Measurements from ENCODE around the gene CDK13. TPM values are rescaled to one million over a fixed set of nuclear protein-coding genes. Genes with fewer than 3 reads are reported as not detected.
"Not testable (repeated sequence)": the region's sequence is repeated elsewhere in the genome, so short reads cannot be mapped to it uniquely, and the experiment has no call there.

The CDK13 gene
- total and polyA plus RNA-seq, 3 experiments from 2014 or later, result 43.2 to 45.8 (median 43.9) TPM

GRCh38 chr7:40133561-40134427 lies 183.7 kb downstream of the CDK13 start:
- Mint-ChIP-seq H3K27ac (peak overlapping the region; percentile 88 to 99 (median 92)), H3K36me3 (peaks cover 0 to 13% (median 0%) of the 10 kb centered on the region in 3 donors), H3K27me3 (peaks cover 0 to 1% of the 10 kb centered on the region in 2 donors), H3K4me1 (peaks cover 30 to 59% (median 49%) of the 10 kb centered on the region in 3 donors), H3K9me3 (no peaks in the 10 kb centered on the region), H3K4me3 (peak overlapping the region; percentile 96 to 99 (median 98))
- peak overlapping the region; percentile 84 for H3K4me3 ChIP-seq (ENCODE audit: low read length)
- POLR2A ChIA-PET, result interaction anchor here (0.6 to 1.8 kb wide), 5 partner anchors 21 to 1916 kb away, joined by 3 to 14 read pairs (median 4); partner anchors contain the start of gene CDK13
- CTCF ChIA-PET, result interaction anchor here (1.0 to 2.9 kb wide), 14 partner anchors 10 to 554 kb away, joined by 3 to 13 read pairs (median 4); partner anchors contain the start of gene CDK13
- no peaks in the 10 kb centered on the region for H3K36me3 ChIP-seq (ENCODE audit: insufficient read depth, low read length)
- H3K9me3 ChIP-seq (ENCODE audit: low read length), result no peaks in the 10 kb centered on the region
- H3K27me3 ChIP-seq (ENCODE audit: insufficient read depth, low read length, poor library complexity, severe bottlenecking), result no peaks in the 10 kb centered on the region
- peaks cover 37% of the 10 kb centered on the region for H3K4me1 ChIP-seq (ENCODE audit: insufficient read depth, low read length)
- no peak for DNase-seq
- H3K27ac ChIP-seq (ENCODE audit: low read depth, low read length), result peak overlapping the region; percentile 96

- peaks cover 37% of the 10 kb centered on the region for H3K4me1 ChIP-seq (ENCODE audit: insufficient read depth, low read length)
- peaks cover 27 to 50% (median 41%) of the 10 kb centered on the region in 3 donors for H3K4me1 Mint-ChIP-seq
- POLR2A ChIA-PET, result interaction anchor here (0.6 to 1.8 kb wide), 5 partner anchors 17 to 238 kb away, joined by 3 to 14 read pairs (median 4); partner anchors contain the start of gene CDK13
- H3K36me3 ChIP-seq (ENCODE audit: insufficient read depth, low read length), result no peaks in the 10 kb centered on the region
- H3K9me3 ChIP-seq (ENCODE audit: low read length), result no peaks in the 10 kb centered on the region
- H3K36me3 Mint-ChIP-seq, result peaks cover 0 to 11% (median 0%) of the 10 kb centered on the region in 3 donors
- H3K9me3 Mint-ChIP-seq, result no peaks in the 10 kb centered on the region
- H3K27ac ChIP-seq (ENCODE audit: low read depth, low read length), result peak within 1 kb of the TSS; percentile 96
- peaks cover 0 to 2% of the 10 kb centered on the region in 2 donors for H3K27me3 Mint-ChIP-seq
- peak within 1 kb of the TSS; percentile 88 to 99 (median 98) for H3K27ac Mint-ChIP-seq
- DNase-seq, result peak; percentile 78 to 92 (median 88)
- H3K4me3 ChIP-seq (ENCODE audit: low read length), result peak within 1 kb of the TSS; percentile 84
- CTCF ChIA-PET, result interaction anchor here (0.8 to 2.9 kb wide), 15 partner anchors 9 to 555 kb away, joined by 3 to 13 read pairs (median 3); partner anchors contain the start of gene CDK13
- H3K27me3 ChIP-seq (ENCODE audit: insufficient read depth, low read length, poor library complexity, severe bottlenecking), result no peaks in the 10 kb centered on the region
- peak within 1 kb of the TSS; percentile 96 to 99 (median 98) for H3K4me3 Mint-ChIP-seq
These were observed 184.6 kb downstream of the CDK13 start, which contains the start of the genes MPLKIP and SUGCT for GRCh38 chr7:40134428-40135316. Gene MPLKIP, minus strand, starts transcription at chr7:40134622. Its CDS starts 55 bp downstream, at chr7:40134567. Gene SUGCT, plus strand, starts transcription at chr7:40135005.

DNA sequence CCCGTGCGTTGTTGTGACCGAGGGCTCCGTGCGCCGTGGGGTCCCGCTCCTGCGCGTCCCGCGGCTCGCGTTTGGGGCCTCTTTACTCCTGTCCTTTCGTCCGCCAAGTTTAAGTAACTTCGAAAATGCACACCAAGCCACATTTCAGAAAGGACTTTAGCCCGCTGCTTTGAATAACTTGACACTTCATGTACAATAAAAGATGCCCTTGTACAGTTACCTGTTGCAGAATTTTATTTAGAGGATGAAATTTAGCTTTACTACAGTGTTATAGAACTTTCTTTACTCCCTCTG lies 185.2 kb downstream of the CDK13 start:
- ChIA-PET POLR2A (interaction anchor here (0.6 to 1.8 kb wide), 4 partner anchors 17 to 239 kb away, joined by 3 to 14 read pairs (median 6); partner anchors contain the start of gene CDK13), CTCF (interaction anchor here (0.8 to 2.9 kb wide), 11 partner anchors 8 to 556 kb away, joined by 3 to 13 read pairs (median 3); partner anchors contain the start of gene CDK13)
- H3K27me3 Mint-ChIP-seq, result peaks cover 0 to 2% of the 10 kb centered on the region in 2 donors
- Histone ChIP-seq H3K4me3 (ENCODE audit: low read length) (peak overlapping the region; percentile 84), H3K36me3 (ENCODE audit: insufficient read depth, low read length) (no peaks in the 10 kb centered on the region), H3K27ac (ENCODE audit: low read depth, low read length) (no peak overlapping the region), H3K4me1 (ENCODE audit: insufficient read depth, low read length) (peaks cover 37% of the 10 kb centered on the region), H3K27me3 (ENCODE audit: insufficient read depth, low read length, poor library complexity, severe bottlenecking) (no peaks in the 10 kb centered on the region), H3K9me3 (ENCODE audit: low read length) (no peaks in the 10 kb centered on the region)
- no peak for DNase-seq
- peak overlapping the region; percentile 71 to 99 (median 97) for H3K4me3 Mint-ChIP-seq
- H3K4me1 Mint-ChIP-seq, result peaks cover 26 to 46% (median 35%) of the 10 kb centered on the region in 3 donors
- H3K9me3 Mint-ChIP-seq, result no peaks in the 10 kb centered on the region
- H3K27ac Mint-ChIP-seq, result peak overlapping the region in 7 of 8 donors; percentile 10 to 88 (median 38)
- H3K36me3 Mint-ChIP-seq, result peaks cover 0 to 10% (median 0%) of the 10 kb centered on the region in 3 donors

GRCh38 chr7:40137563-40137962 lies 187.5 kb downstream of the CDK13 start:
- H3K9me3 ChIP-seq (ENCODE audit: low read length), result no peaks in the 10 kb centered on the region
- no peak for DNase-seq
- no peaks in the 10 kb centered on the region for H3K36me3 ChIP-seq (ENCODE audit: insufficient read depth, low read length)
- H3K4me3 Mint-ChIP-seq, result peak overlapping the region in 1 of 7 donors; percentile 62
- no peak overlapping the region for H3K4me3 ChIP-seq (ENCODE audit: low read length)
- H3K27ac ChIP-seq (ENCODE audit: low read depth, low read length), result no peak overlapping the region
- peaks cover 5 to 7% of the 10 kb centered on the region in 2 donors for H3K27me3 Mint-ChIP-seq
- CTCF ChIA-PET, result no interaction called here
- no peaks in the 10 kb centered on the region for H3K9me3 Mint-ChIP-seq
- peaks cover 11 to 23% (median 15%) of the 10 kb centered on the region in 3 donors for H3K4me1 Mint-ChIP-seq
- POLR2A ChIA-PET, result no interaction called here
- H3K36me3 Mint-ChIP-seq, result peaks cover 0 to 7% (median 0%) of the 10 kb centered on the region in 3 donors
- peak overlapping the region in 1 of 8 donors; percentile 86 for H3K27ac Mint-ChIP-seq
- H3K4me1 ChIP-seq (ENCODE audit: insufficient read depth, low read length), result peaks cover 17% of the 10 kb centered on the region
- H3K27me3 ChIP-seq (ENCODE audit: insufficient read depth, low read length, poor library complexity, severe bottlenecking), result no peaks in the 10 kb centered on the region

GRCh38 chr7:40138973-40139372 lies 188.9 kb downstream of the CDK13 start:
- H3K4me3 Mint-ChIP-seq, result no peak overlapping the region
- Histone ChIP-seq H3K36me3 (ENCODE audit: insufficient read depth, low read length) (no peaks in the 10 kb centered on the region), H3K27me3 (ENCODE audit: insufficient read depth, low read length, poor library complexity, severe bottlenecking) (no peaks in the 10 kb centered on the region), H3K4me3 (ENCODE audit: low read length) (no peak overlapping the region), H3K4me1 (ENCODE audit: insufficient read depth, low read length) (peaks cover 5% of the 10 kb centered on the region), H3K9me3 (ENCODE audit: low read length) (no peaks in the 10 kb centered on the region), H3K27ac (ENCODE audit: low read depth, low read length) (no peak overlapping the region)
- ChIA-PET POLR2A (no interaction called here), CTCF (no interaction called here)
- DNase-seq, result no peak
- H3K27me3 Mint-ChIP-seq, result peaks cover 9 to 11% of the 10 kb centered on the region in 2 donors
- peak overlapping the region in 1 of 8 donors; percentile 71 for H3K27ac Mint-ChIP-seq
- H3K36me3 Mint-ChIP-seq, result peaks cover 0 to 3% (median 0%) of the 10 kb centered on the region in 3 donors
- H3K4me1 Mint-ChIP-seq, result peaks cover 0 to 9% (median under 1%) of the 10 kb centered on the region in 3 donors
- no peaks in the 10 kb centered on the region for H3K9me3 Mint-ChIP-seq

GRCh38 chr7:40139891-40140290 lies 189.8 kb downstream of the CDK13 start:
- H3K36me3 Mint-ChIP-seq; H3K4me3 ChIP-seq (ENCODE audit: low read length); CTCF ChIA-PET; DNase-seq; H3K4me1 ChIP-seq (ENCODE audit: insufficient read depth, low read length); H3K4me1 Mint-ChIP-seq; H3K27ac Mint-ChIP-seq; H3K27ac ChIP-seq (ENCODE audit: low read depth, low read length); H3K36me3 ChIP-seq (ENCODE audit: insufficient read depth, low read length); H3K9me3 ChIP-seq (ENCODE audit: low read length); H3K27me3 ChIP-seq (ENCODE audit: insufficient read depth, low read length, poor library complexity, severe bottlenecking); H3K9me3 Mint-ChIP-seq; POLR2A ChIA-PET: not testable (repeated sequence)
- Mint-ChIP-seq H3K4me3 (peak overlapping the region in 2 of 7 donors; percentile 10 to 44), H3K27me3 (peaks cover 9 to 16% of the 10 kb centered on the region in 2 donors)

DNA sequence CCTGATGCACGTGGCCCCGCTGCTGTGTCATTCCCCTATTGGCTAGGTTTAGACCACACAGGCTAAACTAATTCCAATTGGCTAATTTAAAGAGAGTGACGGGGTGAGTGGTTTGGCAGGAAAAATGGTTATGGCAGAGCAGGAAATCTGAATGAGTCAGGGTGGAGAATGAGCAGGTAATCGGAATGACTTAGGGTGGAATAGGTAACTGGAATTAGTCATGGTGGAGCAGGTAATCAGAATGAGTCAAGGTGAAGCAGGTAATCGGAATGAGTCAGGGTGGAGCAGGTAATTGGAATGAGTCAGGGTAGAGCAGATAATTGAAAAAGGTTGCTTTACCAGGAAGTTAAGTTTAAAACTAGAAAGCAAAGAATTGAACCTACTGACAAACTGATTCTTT lies 191.9 kb downstream of the CDK13 start:
- H3K36me3 Mint-ChIP-seq; H3K4me1 ChIP-seq (ENCODE audit: insufficient read depth, low read length): not testable (repeated sequence)
- peaks cover 12 to 25% of the 10 kb centered on the region in 2 donors for H3K27me3 Mint-ChIP-seq

More for the DNA sequence above, 191.9 kb downstream of the CDK13 start:
- H3K27ac ChIP-seq (ENCODE audit: low read depth, low read length); H3K9me3 Mint-ChIP-seq; POLR2A ChIA-PET; DNase-seq; H3K4me3 ChIP-seq (ENCODE audit: low read length); H3K27ac Mint-ChIP-seq; H3K27me3 ChIP-seq (ENCODE audit: insufficient read depth, low read length, poor library complexity, severe bottlenecking); H3K36me3 ChIP-seq (ENCODE audit: insufficient read depth, low read length); H3K9me3 ChIP-seq (ENCODE audit: low read length); H3K4me3 Mint-ChIP-seq; CTCF ChIA-PET; H3K4me1 Mint-ChIP-seq: not testable (repeated sequence)

All from CD8-positive, alpha-beta memory T cell (primary cell).